H54 (cell line): ENCODE measurements around the gene CERS6.

Source experiments
- DNase-seq: peaks from one replicate; pipeline ENCODE4 v3.0.0; 2011; ENCODE audit warnings: low spot score, mixed read lengths; ENCODE audit not compliant: insufficient read length
- FAIRE-seq: peaks from 3 replicates; lab custom pipeline; 2011; peaks lifted over from hg19 to GRCh38; lab: Jason Lieb, UNC
- POLR2A ChIP-seq: IDR thresholded peaks from 2 replicates; pipeline ENCODE4 v1.6.1; 2011; ENCODE audit warnings: low read depth, mild to moderate bottlenecking, low read length

Gene CERS6

GRCh38 chr2:168454737-168455644 is 1.1 kb upstream of the CERS6 start:
- FAIRE-seq (no peak), DNase-seq (no peak)
- no peak for TF ChIP-seq POLR2A

GRCh38 chr2:168456521-168457189 is 583 bp downstream of the CERS6 start:
- TF ChIP-seq POLR2A, result no peak
- no peak for FAIRE-seq
- DNase-seq, result peak; percentile 37

DNA sequence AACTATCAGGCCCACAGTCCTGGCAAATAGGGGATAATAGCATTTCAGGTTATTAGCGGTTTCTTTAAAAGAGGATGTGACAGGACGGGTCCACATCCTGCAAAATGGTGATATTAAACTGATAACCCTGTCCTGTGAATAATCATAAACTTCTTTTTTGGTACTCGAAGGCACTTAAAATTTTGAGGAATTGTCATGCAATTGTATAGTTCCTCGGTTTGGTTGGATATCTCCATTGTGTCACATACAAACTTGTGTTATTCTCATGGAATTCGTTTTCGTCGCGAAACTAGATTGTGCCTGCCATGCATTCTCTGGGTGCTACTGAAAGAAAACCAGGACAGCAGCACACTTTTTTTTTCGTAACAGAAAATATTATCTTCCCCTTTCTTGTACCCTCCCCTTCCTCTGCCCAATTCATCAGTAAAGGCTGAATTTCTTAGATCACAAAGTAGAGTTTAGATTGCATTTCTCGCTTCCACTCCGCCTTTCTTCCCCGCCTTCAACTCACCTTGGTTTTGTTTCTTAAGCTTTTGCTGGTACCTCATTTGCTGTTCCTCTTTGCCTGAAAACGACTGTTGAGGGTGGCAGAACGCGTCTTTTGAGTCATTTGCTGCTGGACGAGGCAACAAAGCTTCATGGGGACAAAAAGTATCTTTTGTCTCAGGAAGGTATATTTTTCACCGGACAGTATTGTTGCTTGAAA is 1.3 kb downstream of the CERS6 start:
- FAIRE-seq (no peak), DNase-seq (no peak)
- TF ChIP-seq POLR2A, result no peak

DNA sequence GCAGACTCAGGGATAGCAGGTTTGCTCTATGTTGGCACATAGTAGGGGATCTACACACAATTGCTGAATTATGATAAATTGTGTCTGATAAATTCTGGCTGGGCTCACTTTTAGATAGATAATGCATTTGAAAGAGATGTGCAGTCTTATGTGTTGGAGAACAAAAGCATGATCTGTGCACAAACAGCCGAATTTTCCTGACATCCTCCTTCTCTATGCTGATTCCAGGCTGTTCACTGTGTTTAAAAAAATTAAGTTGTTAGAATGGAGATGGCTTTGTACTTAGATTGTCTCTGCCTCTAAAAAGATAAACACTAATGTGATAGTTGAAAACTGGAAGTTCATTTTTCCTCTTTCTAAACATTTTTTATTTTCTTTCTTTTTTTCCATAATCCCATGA is 2.1 kb downstream of the CERS6 start:
- TF ChIP-seq POLR2A, result no peak
- DNase-seq, result no peak
- no peak for FAIRE-seq

GRCh38 chr2:168459256-168459655 is 3.2 kb downstream of the CERS6 start:
- TF ChIP-seq POLR2A, result no peak
- FAIRE-seq (no peak), DNase-seq (no peak)

DNA sequence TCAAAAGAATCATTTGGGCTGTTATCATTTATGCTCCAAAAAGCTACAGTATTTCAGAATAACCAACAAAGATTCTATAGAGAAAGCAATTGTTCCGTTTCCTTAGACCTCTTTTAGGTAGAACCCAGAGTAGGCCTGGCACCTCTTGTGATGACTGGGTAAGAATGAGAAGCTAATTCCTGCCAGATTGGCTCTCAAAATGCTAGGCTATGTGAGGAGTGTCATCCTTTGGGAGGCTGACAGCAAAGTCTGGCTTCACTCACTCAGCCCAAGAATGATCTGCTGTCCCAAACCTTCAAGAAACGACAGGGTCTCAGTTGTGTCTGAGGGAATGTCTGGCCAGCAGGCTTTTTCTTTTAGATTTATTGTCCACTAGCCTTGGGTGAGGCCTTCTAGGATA is 4.5 kb downstream of the CERS6 start:
- FAIRE-seq (no peak), DNase-seq (no peak)
- no peak for TF ChIP-seq POLR2A

DNA sequence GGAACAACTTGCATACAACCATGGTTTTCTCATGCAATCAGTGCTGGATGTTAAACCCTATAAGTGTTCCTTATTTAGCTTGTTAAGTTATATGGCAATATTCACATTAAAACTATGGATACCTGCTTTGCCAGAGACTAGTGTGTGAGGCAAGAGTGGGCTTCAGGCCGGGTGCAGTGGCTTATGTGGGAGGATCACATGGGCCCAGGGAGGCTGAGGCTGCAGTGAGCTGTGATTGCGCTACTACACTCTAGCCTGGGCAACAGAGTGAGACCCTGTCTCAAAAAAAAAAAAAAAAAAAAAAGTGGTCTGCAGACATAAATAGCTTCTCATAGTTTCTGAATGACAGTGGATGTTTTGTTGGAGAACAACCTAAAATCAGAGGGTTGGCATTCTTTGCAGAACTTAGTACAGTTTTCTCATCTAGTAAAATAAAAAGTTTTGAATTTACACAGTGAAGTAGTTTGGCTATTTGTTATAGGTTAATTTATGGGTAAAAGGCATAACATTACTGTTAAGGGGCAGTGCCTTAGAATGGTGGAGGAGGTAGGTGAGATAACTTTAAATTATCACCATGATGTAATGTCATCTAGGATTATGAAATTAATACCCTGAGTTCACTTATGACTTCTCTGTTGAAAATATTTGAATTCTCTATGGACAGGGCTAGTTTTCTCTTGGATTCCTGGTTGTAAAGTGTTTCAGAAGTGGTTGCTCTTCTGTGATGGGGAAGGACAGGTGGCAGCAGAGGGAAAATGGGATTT is 5.3 kb downstream of the CERS6 start:
- FAIRE-seq, result no peak
- TF ChIP-seq POLR2A, result no peak
- DNase-seq, result no peak

DNA sequence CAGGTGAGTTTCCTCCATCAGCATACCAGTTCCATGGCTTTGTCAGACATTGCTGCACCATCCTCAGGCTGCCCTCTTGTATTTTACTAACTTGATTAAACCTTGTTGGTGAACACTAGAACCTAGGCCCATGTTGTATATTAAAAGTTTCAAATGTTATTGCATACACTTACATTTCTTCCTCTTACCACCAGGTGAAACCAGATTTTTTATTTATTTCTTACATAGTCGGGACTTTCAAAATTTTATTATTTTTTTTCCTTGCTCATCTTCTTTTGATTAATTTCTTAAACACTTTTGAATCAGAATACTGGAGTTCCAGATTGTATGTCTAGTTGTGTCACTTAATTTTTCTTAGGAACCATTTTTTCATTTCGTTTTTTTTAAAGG is 5.9 kb downstream of the CERS6 start:
- no peak for TF ChIP-seq POLR2A
- DNase-seq (no peak), FAIRE-seq (no peak)

- no peak for TF ChIP-seq POLR2A
- DNase-seq, result no peak
- FAIRE-seq, result no peak
These were observed 6.5 kb downstream of the CERS6 start for GRCh38 chr2:168462543-168463045.

GRCh38 chr2:168465594-168465993 is 9.5 kb downstream of the CERS6 start:
- no peak for TF ChIP-seq POLR2A
- FAIRE-seq (peak; percentile 11), DNase-seq (no peak)

GRCh38 chr2:168466190-168466737 is 10.2 kb downstream of the CERS6 start:
- TF ChIP-seq POLR2A, result no peak
- DNase-seq, result no peak
- FAIRE-seq, result peak; percentile 60

GRCh38 chr2:168466834-168467565 is 10.9 kb downstream of the CERS6 start:
- DNase-seq (no peak), FAIRE-seq (no peak)
- no peak for TF ChIP-seq POLR2A

- DNase-seq, result no peak
- FAIRE-seq, result no peak
- no peak for TF ChIP-seq POLR2A
These were observed 11.7 kb downstream of the CERS6 start for GRCh38 chr2:168467729-168468128.
